Activated naive CD8-positive, alpha-beta T cell treated with anti-CD3 and anti-CD28 coated beads, Interleukin-2, amount 10 ng/mL, durations not matched to agents 7 days and 5 days (primary cell): ENCODE data around the gene EXD3. TPM values are rescaled to one million over a fixed set of nuclear protein-coding genes. Genes with fewer than 3 reads are reported as not detected.

Source experiments
- ATAC-seq: fragments of 150-1000 bp; cut with Tn5 transposase; one replicate; pipeline ENCODE4 v1.10.0; 2021; ENCODE audit warnings: low read depth, moderate library complexity
- POLR2A ChIA-PET: fragments of 350-600 bp; sonication (Branson Sonifier 250); formaldehyde crosslinking; loops from one replicate; lab custom pipeline; 2021; ENCODE audit warnings: antibody characterized with exemption; lab: Charles Lee
- DNase-seq: peaks from one replicate; pipeline ENCODE4 v3.0.0; 2021
- H3K27ac Mint-ChIP-seq: one replicate; pipeline ENCODE4 v1.8.0; 2022; ENCODE audit warnings: mild to moderate bottlenecking, mixed read lengths
- H3K27me3 Mint-ChIP-seq: one replicate; pipeline ENCODE4 v1.8.0; 2022; ENCODE audit warnings: mild to moderate bottlenecking, moderate library complexity, mixed read lengths
- H3K36me3 Mint-ChIP-seq: one replicate; pipeline ENCODE4 v1.8.0; 2021; ENCODE audit warnings: mild to moderate bottlenecking, mixed read lengths
- H3K4me1 Mint-ChIP-seq: one replicate; pipeline ENCODE4 v1.8.0; 2021; ENCODE audit warnings: mixed read lengths
- H3K4me3 Mint-ChIP-seq: one replicate; pipeline ENCODE4 v1.8.0; 2022; ENCODE audit warnings: mild to moderate bottlenecking, moderate library complexity, mixed read lengths
- H3K9me3 Mint-ChIP-seq: one replicate; pipeline ENCODE4 v1.8.0; 2021; ENCODE audit warnings: mixed read lengths
- total RNA-seq, 2 experiments: library from RNA; stranded (reverse); gene quantifications; one replicate each; pipeline ENCODE4 v1.2.3, GENCODE V29; 2021

The EXD3 gene
- total RNA-seq, 2 experiments from 2014 or later, result 23.4 to 24.7 TPM

DNA sequence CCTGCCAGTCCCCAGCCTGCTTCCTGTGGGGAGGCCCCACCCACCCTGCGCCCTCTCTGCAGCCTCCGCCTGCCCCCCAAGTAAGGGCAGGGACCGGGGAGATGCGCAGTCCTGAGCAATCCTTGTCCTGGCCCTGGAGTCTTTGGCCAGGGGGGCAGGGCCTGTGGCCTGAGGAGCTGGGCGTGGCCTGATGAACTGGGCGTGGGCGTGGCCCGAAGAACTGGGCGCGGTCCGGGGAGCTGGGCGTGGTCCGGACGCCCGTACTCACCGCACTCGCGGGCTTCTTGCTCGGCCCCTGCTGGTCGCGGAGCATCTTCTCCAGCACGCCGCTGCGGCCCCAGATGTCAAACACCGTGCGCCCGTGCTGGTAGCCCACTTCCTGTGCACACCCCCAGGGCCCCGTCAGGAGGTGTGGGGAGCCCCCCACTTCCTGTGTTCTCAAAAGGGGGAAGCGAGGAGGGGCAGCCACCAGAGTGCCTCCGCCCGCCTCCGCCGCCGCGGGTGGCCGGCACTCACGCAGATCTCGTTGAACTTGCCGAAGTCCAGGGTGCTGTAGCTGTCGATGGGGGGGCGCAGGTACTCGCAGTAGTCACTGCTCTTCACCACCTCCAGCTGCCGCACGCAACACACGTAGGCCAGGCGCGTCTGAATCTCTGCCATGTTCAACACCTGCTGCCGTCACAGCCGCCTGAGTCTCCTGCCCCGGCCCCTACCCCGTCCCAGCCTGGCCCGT lies 38.9 kb upstream of the EXD3 start:
- peaks cover 5% of the 10 kb centered on the region for H3K36me3 Mint-ChIP-seq
- POLR2A ChIA-PET, result interaction anchor here (0.9 to 1.0 kb wide), 5 partner anchors 9 to 90 kb away, joined by 3 to 5 read pairs (median 3); partner anchors contain the start of genes EXD3 and NOXA1
- peak; percentile 83 for ATAC-seq
- DNase-seq, result peak; percentile 94
- peak overlapping the region; percentile 94 for H3K27ac Mint-ChIP-seq
- peaks cover 8% of the 10 kb centered on the region for H3K4me1 Mint-ChIP-seq
- peak overlapping the region; percentile 78 for H3K4me3 Mint-ChIP-seq
- H3K27me3 Mint-ChIP-seq, result peaks cover 3% of the 10 kb centered on the region
- H3K9me3 Mint-ChIP-seq, result peaks cover 3% of the 10 kb centered on the region

DNA sequence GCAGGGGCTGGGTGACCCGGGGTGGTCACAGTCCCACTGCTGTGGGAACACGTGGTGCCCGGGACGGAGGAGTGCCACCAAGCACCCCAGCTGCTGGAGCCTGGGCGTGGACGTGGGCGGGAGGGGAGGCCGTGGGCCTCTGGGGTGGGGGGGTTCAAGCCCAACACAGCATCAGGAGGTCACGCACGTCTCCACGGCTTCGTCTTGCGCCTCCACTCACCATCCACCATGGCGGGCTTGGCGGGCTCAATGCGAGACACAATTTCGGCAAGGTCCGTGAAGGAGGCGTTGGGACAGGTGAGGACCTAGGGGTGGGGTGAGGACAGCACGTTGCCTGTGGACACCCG lies 38.3 kb upstream of the EXD3 start:
- DNase-seq, result no peak
- peak overlapping the region; percentile 94 for H3K27ac Mint-ChIP-seq
- H3K9me3 Mint-ChIP-seq, result peaks cover 2% of the 10 kb centered on the region
- H3K4me3 Mint-ChIP-seq, result peak overlapping the region; percentile 30
- peaks cover 8% of the 10 kb centered on the region for H3K36me3 Mint-ChIP-seq
- H3K4me1 Mint-ChIP-seq, result peaks cover 8% of the 10 kb centered on the region
- H3K27me3 Mint-ChIP-seq, result peaks cover 2% of the 10 kb centered on the region
- POLR2A ChIA-PET, result interaction anchor here (0.9 to 1.0 kb wide), 5 partner anchors 8 to 91 kb away, joined by 3 to 5 read pairs (median 3); partner anchors contain the start of genes EXD3 and NOXA1
- ATAC-seq, result no peak

DNA sequence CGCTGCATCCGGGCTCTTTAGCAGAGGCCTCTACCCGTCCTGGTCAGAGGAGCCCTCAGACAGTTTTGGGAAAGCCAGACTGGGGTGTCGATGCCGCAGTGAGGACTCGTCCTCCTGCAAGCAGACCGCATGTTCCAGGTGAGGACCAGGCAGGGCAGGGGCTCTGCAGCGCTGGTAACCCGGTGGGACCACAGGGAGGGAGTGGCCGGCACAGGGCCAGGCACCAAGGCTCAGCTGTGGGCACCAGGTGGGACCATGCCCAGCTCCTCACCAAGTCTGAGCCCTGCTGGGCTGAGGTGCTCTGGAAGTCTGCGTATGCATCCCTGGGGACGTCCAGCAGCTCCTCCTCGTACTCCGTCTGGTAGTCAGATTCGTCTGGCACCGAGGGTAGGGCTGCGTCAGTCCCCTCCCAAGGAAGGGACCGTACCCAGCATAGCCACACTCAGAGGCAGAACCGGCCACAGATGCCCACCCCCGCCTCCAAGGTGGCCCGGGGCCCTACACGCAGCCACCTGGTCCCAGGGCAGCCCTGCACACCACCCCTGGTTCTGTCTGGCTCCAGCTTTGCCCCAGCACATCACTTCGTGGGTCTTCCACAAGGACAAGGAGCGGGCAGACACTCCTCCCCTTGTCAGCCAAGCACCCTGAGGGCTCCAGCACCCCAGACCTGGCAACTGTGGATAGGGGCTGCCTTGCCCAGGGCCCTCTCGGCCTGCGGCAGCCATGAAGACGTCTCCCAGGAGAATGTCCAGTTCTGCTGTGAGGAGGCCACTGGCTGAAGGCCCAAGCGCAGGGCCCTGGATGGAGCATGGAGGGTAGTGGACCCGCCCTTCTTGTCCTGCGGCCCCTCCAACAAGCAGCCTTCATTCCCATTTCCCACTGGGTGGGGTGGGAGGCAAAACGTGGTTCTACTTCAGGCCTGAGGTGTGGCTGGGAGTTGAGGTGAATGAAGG lies 37.7 kb upstream of the EXD3 start:
- H3K27me3 Mint-ChIP-seq, result no peaks in the 10 kb centered on the region
- DNase-seq, result peak; percentile 47
- peak overlapping the region; percentile 94 for H3K27ac Mint-ChIP-seq
- no peaks in the 10 kb centered on the region for H3K9me3 Mint-ChIP-seq
- H3K36me3 Mint-ChIP-seq, result peaks cover 11% of the 10 kb centered on the region
- no peak for ATAC-seq
- H3K4me1 Mint-ChIP-seq, result peaks cover 11% of the 10 kb centered on the region
- peak overlapping the region; percentile 30 for H3K4me3 Mint-ChIP-seq
- POLR2A ChIA-PET, result interaction anchor here (1.4 kb wide), 1 partner anchor 220 kb away, joined by 3 read pairs; the partner anchor contains the start of gene TUBB4B

DNA sequence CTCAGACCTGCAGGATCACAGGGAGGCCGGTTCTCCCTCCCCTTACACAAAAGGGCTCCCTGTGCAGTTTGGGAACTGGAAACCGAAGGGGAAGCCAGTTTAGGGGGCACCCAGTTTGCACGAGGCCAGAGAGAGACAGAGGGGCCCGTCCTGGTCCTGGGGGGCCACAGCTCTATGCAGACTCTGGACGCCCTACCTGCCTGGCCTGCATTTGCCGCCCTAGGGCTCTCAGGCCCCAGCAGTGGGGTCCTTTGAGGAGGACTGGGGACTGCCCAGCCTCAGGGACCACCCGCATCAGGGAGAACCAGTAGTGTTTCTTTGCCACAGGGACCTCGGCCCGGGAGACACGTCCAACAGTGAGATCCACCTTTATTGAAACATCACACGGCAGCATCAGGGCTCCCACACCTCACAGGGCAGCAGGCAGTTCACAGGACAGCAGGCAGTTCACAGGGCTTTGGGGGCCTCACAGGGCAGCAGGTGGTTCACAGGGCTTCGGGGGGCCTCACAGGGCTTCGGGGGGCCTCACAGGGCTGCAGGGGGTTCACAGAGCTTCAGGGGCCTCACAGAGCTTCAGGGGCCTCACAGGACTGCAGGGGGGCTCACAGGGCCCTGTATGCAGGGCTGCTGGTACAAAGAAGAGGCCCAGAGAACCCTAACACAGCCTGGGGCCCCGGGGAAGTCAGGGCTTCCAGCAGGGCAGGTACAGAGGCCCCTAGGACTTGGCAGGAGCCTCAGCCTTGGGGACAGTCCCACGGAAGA lies 36.8 kb upstream of the EXD3 start:
- H3K27ac Mint-ChIP-seq, result peak overlapping the region; percentile 89
- peak; percentile 45 for DNase-seq
- POLR2A ChIA-PET, result interaction anchor here (0.6 to 1.4 kb wide), 6 partner anchors 10 to 219 kb away, joined by 3 read pairs; partner anchors contain the start of genes EXD3 and TUBB4B

DNA sequence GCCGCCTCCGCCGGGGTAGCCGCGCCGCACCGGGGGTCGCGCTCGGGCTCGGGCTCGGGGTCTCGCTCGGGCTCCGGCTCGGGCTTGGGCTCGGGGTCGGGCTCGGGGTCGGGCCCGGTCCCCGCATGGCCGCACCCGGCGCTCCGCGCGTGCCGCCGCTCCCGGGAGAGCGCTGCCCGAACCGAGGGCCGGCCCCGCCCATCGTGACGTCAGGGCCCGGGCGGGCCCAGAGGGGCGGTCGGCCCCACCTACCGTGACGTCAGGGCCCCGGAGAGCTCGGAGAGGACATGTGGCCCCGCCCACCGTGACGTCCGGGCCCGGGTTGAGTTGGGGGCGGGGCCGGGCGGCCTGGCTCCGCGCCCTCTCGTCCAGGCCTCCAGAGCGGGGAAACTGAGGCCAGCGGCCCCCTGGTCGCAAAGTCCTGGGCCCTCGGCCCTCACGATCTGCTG lies 36.2 kb upstream of the EXD3 start, which contains the start of gene NSMF:
NSMF (minus strand) TSS at position 183 of the 449 bp plus-strand sequence. CDS start 232 bp downstream, outside the sequence.
- peaks cover 18% of the 10 kb centered on the region for H3K36me3 Mint-ChIP-seq
- ATAC-seq, result peak; percentile 50
- POLR2A ChIA-PET, result interaction anchor here (0.6 to 1.4 kb wide), 6 partner anchors 11 to 218 kb away, joined by 3 read pairs; partner anchors contain the start of genes EXD3 and TUBB4B
- peak within 1 kb of the TSS; percentile 89 for H3K27ac Mint-ChIP-seq
- H3K4me1 Mint-ChIP-seq, result peaks cover 13% of the 10 kb centered on the region
- H3K27me3 Mint-ChIP-seq, result no peaks in the 10 kb centered on the region
- peak; percentile 99 for DNase-seq
- no peaks in the 10 kb centered on the region for H3K9me3 Mint-ChIP-seq
- H3K4me3 Mint-ChIP-seq, result peak within 1 kb of the TSS; percentile 57

More for the DNA sequence above, 36.8 kb upstream of the EXD3 start:
- peaks cover 13% of the 10 kb centered on the region for H3K36me3 Mint-ChIP-seq
- no peaks in the 10 kb centered on the region for H3K9me3 Mint-ChIP-seq
- peaks cover 11% of the 10 kb centered on the region for H3K4me1 Mint-ChIP-seq
- H3K4me3 Mint-ChIP-seq, result peak overlapping the region; percentile 57
- H3K27me3 Mint-ChIP-seq, result no peaks in the 10 kb centered on the region
- no peak for ATAC-seq

DNA sequence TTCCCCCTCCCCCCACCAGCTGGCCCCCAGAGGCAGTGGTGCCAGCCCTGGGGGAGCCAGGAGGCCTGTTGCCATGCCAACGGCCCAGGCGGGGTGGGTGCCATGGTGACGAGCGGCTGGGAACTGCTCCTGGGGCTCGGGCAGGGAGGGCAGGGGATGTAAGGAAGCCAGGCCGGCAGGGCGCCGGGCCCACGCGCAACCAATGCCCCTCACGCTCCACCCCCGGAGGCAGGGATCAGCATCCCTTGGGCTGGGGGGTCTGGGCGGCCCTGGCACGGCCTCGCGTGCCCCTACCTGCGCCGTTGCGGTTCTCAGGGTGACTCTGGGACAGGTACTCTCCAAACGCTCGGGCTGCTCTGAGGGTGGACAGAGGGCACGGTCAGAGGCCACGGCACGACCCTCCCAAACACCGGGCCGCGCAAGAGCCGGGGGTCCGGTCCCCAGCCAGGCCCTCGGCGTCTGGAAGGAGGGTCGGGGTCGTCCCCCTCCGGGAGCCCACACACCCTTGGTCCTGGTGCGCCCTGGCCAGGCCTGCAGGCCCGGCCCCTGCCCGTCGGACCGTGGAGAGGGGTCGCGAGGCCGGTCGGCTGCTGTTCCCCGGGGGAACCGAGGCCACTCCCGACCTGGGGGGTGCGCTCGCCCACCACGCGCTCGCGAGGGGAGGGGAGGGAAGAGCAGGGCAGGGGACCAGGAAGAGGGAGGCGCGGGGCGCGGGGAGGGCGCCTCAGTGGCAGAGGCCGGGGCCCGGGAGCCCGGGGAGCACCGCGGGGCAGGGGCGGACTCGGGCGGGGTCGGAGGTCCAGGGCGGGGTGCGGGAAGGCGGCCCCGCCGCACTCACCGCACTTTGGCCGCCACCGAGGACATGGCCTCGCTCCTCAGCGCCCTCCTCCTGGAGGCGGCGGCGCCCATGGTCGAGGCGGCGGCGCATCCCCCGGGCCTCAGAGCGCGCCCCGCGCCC lies 35.5 kb upstream of the EXD3 start:
- no peak overlapping the region for H3K27ac Mint-ChIP-seq
- DNase-seq (no peak), ATAC-seq (peak; percentile 2)
- peaks cover 21% of the 10 kb centered on the region for H3K36me3 Mint-ChIP-seq
- no peak overlapping the region for H3K4me3 Mint-ChIP-seq
- POLR2A ChIA-PET, result interaction anchor here (0.7 kb wide), 1 partner anchor 36 kb away, joined by 3 read pairs; the partner anchor contains the start of gene EXD3
- H3K4me1 Mint-ChIP-seq, result peaks cover 13% of the 10 kb centered on the region
- no peaks in the 10 kb centered on the region for H3K9me3 Mint-ChIP-seq
- no peaks in the 10 kb centered on the region for H3K27me3 Mint-ChIP-seq

DNA sequence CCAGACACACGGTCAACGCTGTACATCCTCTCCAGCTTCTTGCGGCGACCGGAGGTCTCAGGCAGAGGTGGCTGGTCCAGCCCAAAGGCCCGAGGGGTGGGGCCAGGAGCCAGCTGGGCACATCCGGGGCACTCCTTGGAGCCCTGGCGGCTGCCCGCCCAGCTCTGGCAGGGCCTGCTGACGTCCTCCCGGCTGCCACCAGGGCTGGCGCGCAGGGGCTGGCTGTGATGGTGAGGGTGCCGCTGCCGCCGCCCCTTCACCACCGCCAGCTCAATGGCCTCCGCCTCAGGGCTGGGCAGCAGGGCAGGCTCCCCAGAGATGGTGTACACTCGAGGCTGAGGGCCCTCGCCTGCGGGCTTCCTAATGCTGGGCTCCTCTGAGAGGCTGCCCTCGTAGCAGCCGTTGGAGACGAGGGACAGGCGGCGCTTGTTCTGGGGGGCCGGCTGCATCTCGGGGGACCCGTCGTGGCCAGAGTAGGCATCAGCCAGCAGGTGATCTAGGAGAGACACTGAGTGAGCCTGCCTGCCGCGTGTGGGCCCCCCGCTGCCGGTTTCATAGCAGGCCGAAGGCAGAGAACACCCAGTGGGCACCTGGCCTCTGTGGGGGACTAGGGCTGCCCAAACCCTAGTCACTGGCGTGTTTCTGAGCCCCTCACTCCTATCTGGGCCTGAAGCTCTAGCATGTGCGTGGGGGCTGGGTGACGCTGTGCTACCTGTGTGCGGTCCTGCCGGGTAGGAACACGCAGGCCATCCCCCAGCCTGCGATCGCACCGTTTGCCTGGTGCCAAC lies 34.6 kb upstream of the EXD3 start:
- H3K9me3 Mint-ChIP-seq, result no peaks in the 10 kb centered on the region
- H3K27ac Mint-ChIP-seq, result no peak overlapping the region
- H3K4me1 Mint-ChIP-seq, result peaks cover 13% of the 10 kb centered on the region
- no peak overlapping the region for H3K4me3 Mint-ChIP-seq
- DNase-seq, result peak; percentile 41
- H3K36me3 Mint-ChIP-seq, result peaks cover 21% of the 10 kb centered on the region
- ATAC-seq, result no peak
- POLR2A ChIA-PET, result interaction anchor here (1.2 kb wide), 1 partner anchor 34 kb away, joined by 4 read pairs; the partner anchor contains the start of genes EXD3 and NOXA1
- no peaks in the 10 kb centered on the region for H3K27me3 Mint-ChIP-seq

DNA sequence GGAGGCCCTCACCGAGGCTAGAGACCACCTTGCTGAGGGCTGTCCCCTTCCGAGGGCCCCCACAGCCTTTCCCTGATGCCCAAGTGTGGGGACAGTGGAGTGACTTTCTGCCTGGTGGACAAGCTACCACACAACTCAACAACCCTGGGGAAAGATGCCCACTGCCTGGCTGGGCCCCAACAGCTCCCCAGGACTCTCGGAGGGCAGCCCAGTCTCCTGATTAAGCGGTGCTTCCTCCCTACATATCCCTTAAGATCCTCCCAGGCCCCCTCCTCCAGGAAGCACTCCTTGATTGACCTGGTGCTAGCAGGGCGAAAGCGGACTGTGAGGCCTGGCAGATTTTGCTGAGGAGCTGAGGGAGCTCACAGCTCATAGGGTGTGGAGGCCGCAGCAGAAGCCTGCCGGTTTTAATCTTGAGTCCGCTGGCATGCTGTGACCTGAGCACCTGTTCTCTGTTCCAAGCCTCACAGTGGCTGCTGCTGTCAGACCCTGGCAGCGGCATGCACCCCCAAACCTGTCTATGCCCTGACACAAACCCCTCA lies 34.0 kb upstream of the EXD3 start:
- H3K9me3 Mint-ChIP-seq, result no peaks in the 10 kb centered on the region
- peaks cover 14% of the 10 kb centered on the region for H3K4me1 Mint-ChIP-seq
- peaks cover 26% of the 10 kb centered on the region for H3K36me3 Mint-ChIP-seq
- POLR2A ChIA-PET, result interaction anchor here (1.2 kb wide), 1 partner anchor 34 kb away, joined by 4 read pairs; the partner anchor contains the start of genes EXD3 and NOXA1
- no peaks in the 10 kb centered on the region for H3K27me3 Mint-ChIP-seq
- ATAC-seq (no peak), DNase-seq (peak; percentile 28)
- no peak overlapping the region for H3K27ac Mint-ChIP-seq
- H3K4me3 Mint-ChIP-seq, result no peak overlapping the region

DNA sequence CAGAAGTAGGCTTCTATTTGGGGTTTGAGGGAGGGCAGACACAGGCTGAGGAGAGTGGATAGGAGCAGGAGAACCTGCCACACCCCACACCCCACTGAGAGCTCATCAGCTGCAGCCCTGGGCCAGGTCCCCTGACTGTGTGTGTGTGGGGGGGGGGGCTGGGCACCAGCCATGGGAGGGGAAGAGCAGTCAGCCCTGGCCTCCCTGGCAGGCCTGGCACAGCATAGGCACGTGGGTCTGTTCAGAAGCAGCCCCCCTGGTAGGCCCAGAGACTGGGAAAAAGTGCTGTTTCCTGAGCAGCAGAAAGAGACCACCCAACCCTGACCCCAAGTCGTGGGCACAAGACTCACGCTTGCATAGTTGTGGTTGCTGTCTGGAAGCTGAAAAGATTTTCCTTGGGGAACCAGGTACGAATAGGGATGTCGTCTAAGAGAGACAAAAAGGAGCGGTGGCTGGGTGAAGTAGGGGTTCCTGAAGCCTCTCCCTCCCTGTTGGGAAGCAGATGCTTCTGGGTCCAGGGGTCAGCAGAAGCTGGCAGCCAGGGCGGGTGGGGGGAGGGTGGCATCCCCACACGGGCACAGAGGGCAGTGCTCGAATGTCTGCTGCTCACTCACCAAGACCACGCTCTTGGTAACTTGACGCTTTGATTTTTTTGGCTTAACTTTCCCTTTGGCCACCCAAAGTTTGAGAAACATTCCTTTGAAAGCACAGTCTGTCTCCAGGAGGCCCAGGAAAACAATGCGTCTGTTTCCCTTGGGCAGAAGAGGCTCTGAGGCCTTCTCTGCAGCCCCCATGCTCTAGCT lies 33.3 kb upstream of the EXD3 start:
- H3K4me1 Mint-ChIP-seq, result peaks cover 16% of the 10 kb centered on the region
- H3K36me3 Mint-ChIP-seq, result peaks cover 26% of the 10 kb centered on the region
- POLR2A ChIA-PET, result interaction anchor here (1.2 kb wide), 1 partner anchor 10 kb away, joined by 5 read pairs; no protein-coding TSS in a partner anchor
- H3K4me3 Mint-ChIP-seq, result no peak overlapping the region
- ATAC-seq, result no peak
- H3K27ac Mint-ChIP-seq, result peak overlapping the region; percentile 25
- H3K9me3 Mint-ChIP-seq, result no peaks in the 10 kb centered on the region
- no peak for DNase-seq
- no peaks in the 10 kb centered on the region for H3K27me3 Mint-ChIP-seq

DNA sequence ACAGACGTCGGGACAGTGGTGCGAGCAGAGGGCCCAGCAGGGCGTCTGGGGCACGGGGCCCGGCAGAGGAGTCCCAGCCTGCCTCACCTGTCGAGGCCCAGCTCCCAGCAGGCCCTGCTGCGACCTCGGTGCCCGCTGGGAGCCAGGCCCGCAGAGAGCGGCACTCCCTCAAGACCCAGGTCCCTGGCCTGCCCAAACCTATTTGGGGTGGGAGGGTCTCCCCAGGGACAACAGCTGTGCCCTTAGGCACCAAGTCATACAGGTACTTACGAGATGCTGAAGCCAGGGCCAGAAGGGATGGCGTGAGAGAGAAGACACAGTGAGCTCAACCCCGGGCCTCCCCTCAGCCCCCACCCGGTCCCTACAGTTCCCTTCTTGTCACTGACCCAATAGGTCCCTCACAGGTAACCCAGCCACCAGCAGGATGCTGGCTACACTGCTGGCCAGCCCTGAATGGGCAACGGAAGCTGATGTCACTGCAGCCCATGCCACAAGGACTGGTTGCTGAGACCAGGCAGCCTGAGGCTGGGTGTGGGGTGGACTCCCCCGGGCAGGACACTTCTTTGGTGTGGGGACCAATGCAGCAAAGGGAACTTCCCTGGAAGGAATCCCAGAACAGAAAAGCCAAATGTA lies 32.5 kb upstream of the EXD3 start:
- ATAC-seq (no peak), DNase-seq (peak; percentile 34)
- no peaks in the 10 kb centered on the region for H3K9me3 Mint-ChIP-seq
- POLR2A ChIA-PET, result interaction anchor here (1.2 kb wide), 1 partner anchor 10 kb away, joined by 5 read pairs; no protein-coding TSS in a partner anchor
- peaks cover 12% of the 10 kb centered on the region for H3K4me1 Mint-ChIP-seq
- peaks cover 26% of the 10 kb centered on the region for H3K36me3 Mint-ChIP-seq
- no peak overlapping the region for H3K4me3 Mint-ChIP-seq
- no peaks in the 10 kb centered on the region for H3K27me3 Mint-ChIP-seq
- peak overlapping the region; percentile 25 for H3K27ac Mint-ChIP-seq
